Neuronal stem cell (in vitro differentiated cells): ENCODE measurements around the gene IL10RB.

Experiments used
- DNase-seq: peaks from one replicate; pipeline ENCODE4 v3.0.0-alpha.2; 2013; ENCODE audit warnings: low spot score
- H2AFZ ChIP-seq: one replicate; pipeline ENCODE4 v1.6.1; 2013; ENCODE audit warnings: mild to moderate bottlenecking, low read length, inconsistent platforms
- H2AK5ac ChIP-seq: 2 replicates; pipeline ENCODE4 v1.6.1; 2013; ENCODE audit warnings: low read depth, mild to moderate bottlenecking, inconsistent platforms, low read length, moderate library complexity, mixed read lengths
- H2BK120ac ChIP-seq: 2 replicates; pipeline ENCODE4 v1.6.1; 2013; ENCODE audit warnings: low read depth, mild to moderate bottlenecking, inconsistent platforms, low read length, moderate library complexity, mixed read lengths
- H2BK12ac ChIP-seq: one replicate; pipeline ENCODE4 v1.6.1; 2013; ENCODE audit warnings: low read length, inconsistent platforms
- H2BK15ac ChIP-seq: 2 replicates; pipeline ENCODE4 v1.6.1; 2013; ENCODE audit warnings: mild to moderate bottlenecking, low read length, inconsistent platforms, mixed read lengths
- H2BK5ac ChIP-seq: one replicate; pipeline ENCODE4 v1.6.1; 2013; ENCODE audit warnings: inconsistent platforms, mild to moderate bottlenecking, low read length, moderate library complexity
- H3K14ac ChIP-seq: one replicate; pipeline ENCODE4 v1.6.1; 2013; ENCODE audit warnings: low read length, inconsistent platforms
- H3K18ac ChIP-seq: 2 replicates; pipeline ENCODE4 v1.6.1; 2013; ENCODE audit warnings: low read length, inconsistent platforms
- H3K23ac ChIP-seq: 2 replicates; pipeline ENCODE4 v1.6.1; 2013; ENCODE audit warnings: low read depth, mild to moderate bottlenecking, mixed read lengths, low read length, inconsistent platforms; ENCODE audit not compliant: poor library complexity
- H3K27ac ChIP-seq: replicated peaks from 3 replicates; pipeline ENCODE4 v1.5.1; 2013; ENCODE audit warnings: low read length, inconsistent platforms
- H3K27me3 ChIP-seq, 3 experiments: 2 replicates each; pipeline ENCODE4 v1.6.1; 2013; ENCODE audit warnings: low read length in 3 of 3, mild to moderate bottlenecking in 2 of 3, inconsistent platforms in 1 of 3, low read depth in 1 of 3, mixed read lengths in 1 of 3, moderate library complexity in 1 of 3; ENCODE audit not compliant: control insufficient read depth in 3 of 3, insufficient read depth in 3 of 3
- H3K36me3 ChIP-seq, 2 donors: replicated peaks in 1 of 2; 2 replicates each; pipeline ENCODE4 v1.6.1; 2013; ENCODE audit warnings: low read length in 2 of 2; ENCODE audit not compliant: control insufficient read depth in 2 of 2, insufficient read depth in 2 of 2
- H3K4ac ChIP-seq: 2 replicates; pipeline ENCODE4 v1.6.1; 2013; ENCODE audit warnings: inconsistent platforms, mild to moderate bottlenecking, low read length, moderate library complexity
- H3K4me1 ChIP-seq, 2 donors: 1 replicate in 1 of 2; 2 replicates in 1 of 2; pipeline ENCODE4 v1.6.1; 2013; ENCODE audit warnings: low read length in 2 of 2, low read depth in 1 of 2; ENCODE audit not compliant: control insufficient read depth in 2 of 2, insufficient read depth in 1 of 2
- H3K4me2 ChIP-seq: one replicate; pipeline ENCODE4 v1.6.1; 2013; ENCODE audit warnings: mild to moderate bottlenecking, low read length, inconsistent platforms; ENCODE audit not compliant: insufficient read depth, poor library complexity, severe bottlenecking
- H3K4me3 ChIP-seq, 2 donors: 2 replicates each; pipeline ENCODE4 v1.5.1; 2013; ENCODE audit warnings: low read length in 2 of 2, mild to moderate bottlenecking in 2 of 2, inconsistent platforms in 1 of 2, moderate library complexity in 1 of 2
- H3K79me1 ChIP-seq: one replicate; pipeline ENCODE4 v1.6.1; 2013; ENCODE audit warnings: low read depth, mild to moderate bottlenecking, inconsistent platforms, low read length, moderate library complexity
- H3K9ac ChIP-seq: one replicate; pipeline ENCODE4 v1.6.1; 2013; ENCODE audit warnings: mild to moderate bottlenecking, low read depth, low read length, inconsistent platforms; ENCODE audit not compliant: poor library complexity
- H3K9me3 ChIP-seq, 2 donors: replicated peaks in 1 of 2; 2 replicates each; pipeline versions ENCODE3 to v1.6.1; 2013; ENCODE audit warnings: low read length in 2 of 2, mild to moderate bottlenecking in 2 of 2, inconsistent platforms in 1 of 2, low read depth in 1 of 2, mixed read lengths in 1 of 2, moderate library complexity in 1 of 2; ENCODE audit not compliant: control insufficient read depth in 2 of 2, insufficient read depth in 1 of 2
- H4K8ac ChIP-seq: one replicate; pipeline ENCODE4 v1.6.1; 2013; ENCODE audit warnings: low read depth, mild to moderate bottlenecking, inconsistent platforms, low read length, moderate library complexity
- H4K91ac ChIP-seq: one replicate; pipeline ENCODE4 v1.6.1; 2013; ENCODE audit warnings: low read length, low read depth, mild to moderate bottlenecking, inconsistent platforms; ENCODE audit not compliant: poor library complexity
- WGBS, 2 donors: extraction: QIAGEN DNeasy Blood & Tissue Kit; methylation state at CpG; one replicate each; pipeline ENCODE4 v1.1.7; 2013; ENCODE audit warnings: missing lambda C conversion rate in 2 of 2, mixed read lengths in 1 of 2; ENCODE audit not compliant: insufficient read length in 2 of 2, insufficient replicate concordance in 1 of 2; ENCODE audit errors: extremely low coverage in 2 of 2; 5-methylcytosine and 5-hydroxymethylcytosine counted together

The IL10RB gene

DNA sequence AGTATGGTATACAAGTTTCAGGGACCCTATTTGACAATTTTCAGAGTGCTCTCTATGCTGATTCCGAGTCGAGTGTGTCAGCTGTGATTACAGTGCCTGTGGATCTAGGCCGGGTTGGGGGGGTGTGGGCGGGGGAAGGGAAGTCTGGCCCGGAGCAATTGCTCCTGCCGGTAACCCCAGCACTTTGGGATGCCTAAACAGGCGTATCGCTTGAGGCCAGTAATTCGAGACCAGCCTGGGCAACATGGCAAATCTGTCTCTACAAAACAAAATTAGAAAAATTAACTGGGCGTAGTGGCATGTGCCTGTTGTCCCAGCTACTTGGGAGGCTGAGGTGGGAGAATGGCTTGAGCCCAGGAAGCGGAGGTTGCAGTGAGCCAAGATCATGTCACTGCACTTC is 1.6 kb upstream of the IL10RB start:
- Histone ChIP-seq H3K4me1 (peaks cover 0 to 4% of the 10 kb centered on the region in 2 donors), H2BK5ac (no peak overlapping the region), H3K9ac (no peak overlapping the region), H4K8ac (no peak overlapping the region), H3K9me3 (peaks cover 0 to 2% of the 10 kb centered on the region in 2 donors), H3K4me2 (no peak overlapping the region), H4K91ac (no peak overlapping the region), H3K36me3 (peaks cover 4 to 46% of the 10 kb centered on the region in 2 donors), H2BK120ac (no peak overlapping the region), H3K4me3 (no peak overlapping the region), H3K23ac (no peak overlapping the region), H2BK15ac (no peak overlapping the region), H2AFZ (no peak overlapping the region), H3K4ac (no peak overlapping the region), H3K18ac (no peak overlapping the region), H2BK12ac (no peak overlapping the region), H2AK5ac (no peak overlapping the region), H3K14ac (no peak overlapping the region), H3K79me1 (peaks cover 2% of the 10 kb centered on the region), H3K27ac (no peak overlapping the region), H3K27me3 (no peaks in the 10 kb centered on the region)
- no peak for DNase-seq
- no CpG with 5 or more reads among the region's 11 CpGs for WGBS, 2 donors

DNA sequence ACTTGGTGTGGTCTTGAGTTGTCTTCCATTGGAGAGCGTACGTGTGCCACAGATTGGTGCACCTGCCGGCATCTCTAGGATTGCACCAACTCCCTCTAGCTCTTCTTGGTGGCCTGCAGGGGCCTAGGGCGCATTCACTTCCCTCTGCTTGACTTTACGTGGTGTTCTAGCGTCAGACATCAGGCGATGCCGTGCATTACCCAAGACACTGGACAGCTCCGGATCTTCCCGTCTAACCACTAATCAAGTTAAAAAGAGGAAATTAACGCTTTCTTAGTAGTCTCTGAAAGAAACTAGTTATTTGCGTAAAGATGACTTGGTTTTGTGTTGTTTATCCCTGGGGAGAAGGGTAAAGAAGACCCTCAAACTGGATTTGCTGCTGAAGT is 510 bp upstream of the IL10RB start:
- peaks cover 2% of the 10 kb centered on the region for H3K79me1 ChIP-seq
- no peak overlapping the region for H2BK12ac ChIP-seq
- H3K4me2 ChIP-seq, result peak overlapping the region; percentile 68
- H3K9ac ChIP-seq, result no peak overlapping the region
- no peak overlapping the region for H3K27ac ChIP-seq
- DNase-seq, result peak; percentile 6
- no peak overlapping the region for H2AFZ ChIP-seq
- no CpG with 5 or more reads among the region's 12 CpGs for whole genome bisulfite sequencing, 2 donors
- H2BK5ac ChIP-seq, result no peak overlapping the region
- no peaks in the 10 kb centered on the region for H3K27me3 ChIP-seq
- no peak overlapping the region for H3K4ac ChIP-seq
- no peak overlapping the region for H2AK5ac ChIP-seq
- H3K4me3 ChIP-seq, result peak overlapping the region in 1 of 2 donors; percentile 76
- H3K18ac ChIP-seq, result no peak overlapping the region
- no peak overlapping the region for H3K14ac ChIP-seq
- peaks cover 4 to 46% of the 10 kb centered on the region in 2 donors for H3K36me3 ChIP-seq
- H4K8ac ChIP-seq, result no peak overlapping the region
- peaks cover 0 to 4% of the 10 kb centered on the region in 2 donors for H3K4me1 ChIP-seq
- no peak overlapping the region for H2BK15ac ChIP-seq
- H3K9me3 ChIP-seq, result peaks cover 0 to 2% of the 10 kb centered on the region in 2 donors
- no peak overlapping the region for H4K91ac ChIP-seq
- H3K23ac ChIP-seq, result no peak overlapping the region
- H2BK120ac ChIP-seq, result no peak overlapping the region

DNA sequence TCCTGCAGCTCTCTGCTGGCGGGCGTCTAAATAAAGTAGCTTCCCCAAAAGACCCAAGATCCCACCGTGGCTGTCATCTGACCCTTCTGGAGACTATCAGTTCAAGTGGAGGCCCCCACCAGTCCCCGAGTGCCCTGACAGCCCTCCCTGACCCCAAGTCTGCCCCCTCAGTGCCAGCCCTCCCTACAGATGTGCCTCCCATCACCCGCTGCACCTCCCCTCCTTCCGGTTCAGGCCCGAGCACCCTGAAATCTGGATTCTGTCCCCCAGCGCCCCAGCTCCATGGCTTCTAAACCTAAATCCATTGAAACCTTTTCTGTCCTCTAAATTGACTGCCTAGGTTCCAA is 595 bp downstream of the IL10RB start:
- Histone ChIP-seq H2BK5ac (no peak overlapping the region), H2BK120ac (no peak overlapping the region), H2AK5ac (peak overlapping the region; percentile 51), H2BK12ac (no peak overlapping the region), H3K4me1 (peaks cover 0 to 4% of the 10 kb centered on the region in 2 donors), H3K9me3 (peaks cover 0 to 2% of the 10 kb centered on the region in 2 donors), H3K14ac (no peak overlapping the region), H3K9ac (peak overlapping the region; percentile 50), H2AFZ (no peak overlapping the region), H3K4ac (no peak overlapping the region), H3K36me3 (peaks cover 4 to 43% of the 10 kb centered on the region in 2 donors), H3K27me3 (no peaks in the 10 kb centered on the region), H3K4me3 (peak overlapping the region; percentile 31 to 88), H3K79me1 (peaks cover 2% of the 10 kb centered on the region), H4K91ac (no peak overlapping the region), H2BK15ac (no peak overlapping the region), H3K4me2 (peak overlapping the region; percentile 79), H3K27ac (no peak overlapping the region), H3K23ac (peak overlapping the region; percentile 90), H4K8ac (no peak overlapping the region), H3K18ac (peak overlapping the region; percentile 44)
- no CpG with 5 or more reads among the region's 8 CpGs for WGBS, 2 donors
- DNase-seq, result no peak

DNA sequence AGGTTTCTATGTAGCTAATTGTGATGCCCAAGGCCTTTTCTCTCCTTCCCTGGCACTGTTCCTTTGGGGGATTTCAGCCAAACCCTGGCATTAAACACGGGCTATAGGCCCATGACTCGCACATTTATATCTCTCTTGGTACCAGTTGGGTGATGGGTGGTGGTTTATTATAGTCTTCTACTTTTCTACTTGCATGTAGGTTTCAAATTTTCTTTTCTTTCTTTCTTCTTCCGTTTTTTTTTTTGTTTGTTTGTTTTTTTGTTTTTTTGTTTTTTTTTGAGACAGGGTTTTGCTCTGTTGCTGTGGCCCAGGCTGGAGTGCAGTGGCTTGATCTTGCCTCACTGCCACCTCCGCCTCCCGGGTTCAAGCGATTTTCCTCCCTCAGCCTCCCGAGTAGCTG is 1.1 kb downstream of the IL10RB start:
- no peak overlapping the region for H3K27ac ChIP-seq

More for the DNA sequence above, 1.1 kb downstream of the IL10RB start:
- H3K18ac ChIP-seq, result no peak overlapping the region
- H2BK120ac ChIP-seq, result no peak overlapping the region
- no peak overlapping the region for H3K4me3 ChIP-seq
- no peaks in the 10 kb centered on the region for H3K27me3 ChIP-seq
- H3K79me1 ChIP-seq, result peaks cover 2% of the 10 kb centered on the region
- peaks cover 4 to 40% of the 10 kb centered on the region in 2 donors for H3K36me3 ChIP-seq
- no peak overlapping the region for H2BK12ac ChIP-seq
- H3K23ac ChIP-seq, result no peak overlapping the region
- peaks cover 0 to 4% of the 10 kb centered on the region in 2 donors for H3K4me1 ChIP-seq
- H3K4ac ChIP-seq, result no peak overlapping the region
- H2AK5ac ChIP-seq, result no peak overlapping the region
- no peak for DNase-seq
- no peak overlapping the region for H3K4me2 ChIP-seq
- H4K8ac ChIP-seq, result no peak overlapping the region
- H3K9ac ChIP-seq, result no peak overlapping the region
- H4K91ac ChIP-seq, result no peak overlapping the region
- H3K14ac ChIP-seq, result no peak overlapping the region
- WGBS, 2 donors, result no CpG with 5 or more reads among the region's 7 CpGs
- peaks cover 0 to 2% of the 10 kb centered on the region in 2 donors for H3K9me3 ChIP-seq
- no peak overlapping the region for H2BK15ac ChIP-seq
- no peak overlapping the region for H2BK5ac ChIP-seq
- no peak overlapping the region for H2AFZ ChIP-seq
